IMR-90 (cell line): ENCODE measurements around the gene ALKBH7. TPM values are rescaled to one million over a fixed set of nuclear protein-coding genes. Genes with fewer than 3 reads are reported as not detected.

Source experiments
- ATAC-seq: fragments of 200-7000 bp; cut with Tn5 transposase; 2 replicates; pipeline ENCODE4 v1.9.1; 2020; ENCODE audit warnings: low read depth, mild to moderate bottlenecking, moderate library complexity
- BruUV-seq: library from RNA; stranded (reverse); fragments of 400-500 nt; replicated peaks from 2 replicates; lab custom pipeline; 2021; lab: Mats Ljungman, UMichigan
- CTCF ChIA-PET: fragments of 300-600 bp; formaldehyde crosslinking; extraction: SDS; loops from one replicate; lab custom pipeline; 2021; ENCODE audit warnings: antibody characterized with exemption; lab: Yijun Ruan, JAX
- POLR2A ChIA-PET: fragments of 300-600 bp; sonication (Branson Sonifier 250); formaldehyde crosslinking; loops from one replicate; lab custom pipeline; 2022; ENCODE audit warnings: antibody characterized with exemption; ENCODE audit not compliant: unreplicated experiment; lab: Charles Lee
- DNase-seq: peaks from one replicate; pipeline ENCODE4 v3.0.0; 2013
- H2AFZ ChIP-seq: replicated peaks from 2 replicates; pipeline ENCODE3; 2013; ENCODE audit warnings: low read length, mild to moderate bottlenecking; ENCODE audit not compliant: poor library complexity
- H2AK5ac ChIP-seq: 2 replicates; pipeline ENCODE4 v1.6.1; 2013; ENCODE audit warnings: low read depth, low read length, inconsistent platforms
- H2AK9ac ChIP-seq: replicated peaks from 2 replicates; pipeline ENCODE3; 2013; ENCODE audit warnings: mild to moderate bottlenecking, low read depth, low read length, moderate library complexity; ENCODE audit not compliant: poor library complexity
- H2BK120ac ChIP-seq: 2 replicates; pipeline ENCODE4 v1.6.1; 2013; ENCODE audit warnings: low read depth, low read length, inconsistent platforms
- H2BK15ac ChIP-seq: 3 replicates; pipeline ENCODE4 v1.6.1; 2013; ENCODE audit warnings: low read depth, low read length, inconsistent platforms
- H2BK20ac ChIP-seq: 2 replicates; pipeline ENCODE4 v1.6.1; 2013; ENCODE audit warnings: low read depth, mild to moderate bottlenecking, inconsistent platforms, low read length, moderate library complexity
- H2BK5ac ChIP-seq: 2 replicates; pipeline ENCODE4 v1.6.1; 2013; ENCODE audit warnings: mild to moderate bottlenecking, low read depth, low read length, inconsistent platforms; ENCODE audit not compliant: poor library complexity, severe bottlenecking
- H3K14ac ChIP-seq: replicated peaks from 2 replicates; pipeline ENCODE4 v1.6.1; 2013; ENCODE audit warnings: low read depth, low read length, inconsistent platforms
- H3K18ac ChIP-seq: 2 replicates; pipeline ENCODE4 v1.6.1; 2013; ENCODE audit warnings: low read depth, low read length, control low read depth
- H3K23ac ChIP-seq: 2 replicates; pipeline ENCODE4 v1.6.1; 2013; ENCODE audit warnings: low read depth, low read length, inconsistent platforms
- H3K27ac ChIP-seq: 2 replicates; pipeline ENCODE4 v1.5.1; 2013; ENCODE audit warnings: mild to moderate bottlenecking, control low read depth, low read length; ENCODE audit not compliant: insufficient read depth
- H3K27me3 ChIP-seq: 2 replicates; pipeline ENCODE4 v1.6.1; 2013; ENCODE audit warnings: low read length; ENCODE audit not compliant: control insufficient read depth, insufficient read depth
- H3K36me3 ChIP-seq: 2 replicates; pipeline ENCODE4 v1.6.1; 2013; ENCODE audit warnings: low read length, mixed read lengths; ENCODE audit not compliant: control insufficient read depth, insufficient read depth
- H3K4ac ChIP-seq: 2 replicates; pipeline ENCODE4 v1.6.1; 2013; ENCODE audit warnings: low read depth, low read length, inconsistent platforms
- H3K4me1 ChIP-seq: 2 replicates; pipeline ENCODE4 v1.6.1; 2013; ENCODE audit warnings: low read length, mixed read lengths; ENCODE audit not compliant: control insufficient read depth, insufficient read depth
- H3K4me2 ChIP-seq: 2 replicates; pipeline ENCODE4 v1.6.1; 2013; ENCODE audit warnings: low read depth, mild to moderate bottlenecking, control low read depth, low read length, moderate library complexity
- H3K4me3 ChIP-seq: 2 replicates; pipeline ENCODE4 v1.5.1; 2013; ENCODE audit warnings: low read depth, mild to moderate bottlenecking, control low read depth, low read length, moderate library complexity; ENCODE audit not compliant: insufficient read depth
- H3K56ac ChIP-seq: 2 replicates; pipeline ENCODE4 v1.6.1; 2013; ENCODE audit warnings: low read length, inconsistent platforms; ENCODE audit not compliant: insufficient read depth; ENCODE audit errors: extremely low read depth
- H3K79me1 ChIP-seq, 2 experiments: 2 replicates each; pipeline ENCODE4 v1.6.1; 2013; ENCODE audit warnings: low read length in 2 of 2, inconsistent platforms in 1 of 2, low read depth in 1 of 2
- H3K9ac ChIP-seq: 2 replicates; pipeline ENCODE4 v1.6.1; 2013; ENCODE audit warnings: low read depth, low read length, control low read depth
- H3K9me1 ChIP-seq: 2 replicates; pipeline ENCODE4 v1.6.1; 2013; ENCODE audit warnings: low read length, inconsistent platforms; ENCODE audit not compliant: insufficient read depth
- H3K9me3 ChIP-seq: 2 replicates; pipeline ENCODE4 v1.6.1; 2013; ENCODE audit warnings: low read length; ENCODE audit not compliant: control insufficient read depth, insufficient read depth
- H4K20me1 ChIP-seq: 2 replicates; pipeline ENCODE4 v1.6.1; 2013; ENCODE audit warnings: low read length, inconsistent platforms; ENCODE audit not compliant: insufficient read depth
- H4K5ac ChIP-seq: 2 replicates; pipeline ENCODE4 v1.6.1; 2013; ENCODE audit warnings: mild to moderate bottlenecking, low read depth, low read length, control low read depth
- H4K8ac ChIP-seq, 2 experiments: 2 replicates each; pipeline ENCODE4 v1.6.1; 2013; ENCODE audit warnings: low read depth in 2 of 2, low read length in 2 of 2, control low read depth in 1 of 2, inconsistent platforms in 1 of 2
- H4K91ac ChIP-seq: 2 replicates; pipeline ENCODE4 v1.6.1; 2013; ENCODE audit warnings: low read depth, low read length, inconsistent platforms; ENCODE audit not compliant: insufficient read depth
- BHLHE40 ChIP-seq: fragments of 150-350 bp; IDR thresholded peaks from 2 replicates; pipeline ENCODE4 v1.6.1; 2016; ENCODE audit warnings: mild to moderate bottlenecking, low read depth, low read length
- CHD1 ChIP-seq: IDR thresholded peaks from 2 replicates; pipeline ENCODE4 v1.6.1; 2012; ENCODE audit warnings: low read depth, low read length, improper control_type of control experiment
- FOS ChIP-seq: fragments of 150-350 bp; IDR thresholded peaks from 2 replicates; pipeline ENCODE4 v1.6.1; 2016; ENCODE audit warnings: low read depth, low read length
- MXI1 ChIP-seq: IDR thresholded peaks from 2 replicates; pipeline ENCODE4 v1.6.1; 2012; ENCODE audit warnings: low read depth, mild to moderate bottlenecking, low read length, moderate library complexity, borderline replicate concordance
- NFE2L2 ChIP-seq: fragments of 150-350 bp; IDR thresholded peaks from 2 replicates; pipeline ENCODE4 v1.6.1; 2016; ENCODE audit warnings: low read depth, mild to moderate bottlenecking, low read length
- POLR2A ChIP-seq: IDR thresholded peaks from 2 replicates; pipeline ENCODE4 v1.6.1; 2012; ENCODE audit warnings: mild to moderate bottlenecking, low read depth, low read length
- WGBS, 2 experiments: methylation state at CpG; one replicate each; pipeline versions ENCODE4 v1.1.5 to v1.1.7; 2013; ENCODE audit warnings: missing lambda C conversion rate in 2 of 2; ENCODE audit not compliant: insufficient read length in 1 of 2; ENCODE audit errors: extremely low coverage in 2 of 2; 5-methylcytosine and 5-hydroxymethylcytosine counted together
- dilution Hi-C: fragments of 300-500 bp; cut with HindIII; formaldehyde crosslinking; loops from one replicate; pipeline ENCODE4 v1.14.3; 2018; ENCODE audit warnings: low sequenced_read_pairs; ENCODE audit not compliant: unreplicated experiment
- in situ Hi-C: fragments of 300-500 bp; cut with MboI; formaldehyde crosslinking; loops from 3 replicates; pipeline ENCODE4 v1.14.3; 2019; ENCODE audit warnings: low sequenced_read_pairs, inconsistent platforms, mixed read lengths
- intact Hi-C: fragments of 100-400 bp; cut with micrococcal nuclease; formaldehyde crosslinking; loops from 2 replicates; pipeline ENCODE4 v1.10.0; 2022
- polyA plus RNA-seq, 3 experiments: library from polyadenylated mRNA; depleted of rRNA; stranded (reverse); fragments of >200 nt; gene quantifications; 2 replicates each; pipeline ENCODE4 v1.2.3, GENCODE V29; 2012; ENCODE audit warnings: low replicate concordance in 1 of 3
- total RNA-seq: library from RNA; depleted of rRNA; stranded (reverse); fragments of >200 nt; gene quantifications from 2 replicates; pipeline ENCODE4 v1.2.3, GENCODE V29; 2012

ALKBH7 gene
- total and polyA plus RNA-seq, 2 of the 4 experiments (the other 2 are of a cell fraction), result 9.3 to 22.5 TPM

- Histone ChIP-seq H4K20me1 (no peaks in the 10 kb centered on the region), H3K4ac (no peak overlapping the region), H2AFZ (no peak overlapping the region), H3K4me3 (no peak overlapping the region), H4K91ac (no peak overlapping the region), H3K56ac (no peak overlapping the region), H3K79me1 (no peaks in the 10 kb centered on the region), H3K23ac (no peak overlapping the region), H2BK15ac (no peak overlapping the region), H4K8ac (no peak overlapping the region), H3K4me2 (no peak overlapping the region), H2AK9ac (no peak overlapping the region), H3K18ac (no peak overlapping the region), H3K9me3 (no peaks in the 10 kb centered on the region), H4K5ac (no peak overlapping the region), H3K27ac (no peak overlapping the region), H3K4me1 (no peaks in the 10 kb centered on the region), H3K9ac (no peak overlapping the region), H2AK5ac (no peak overlapping the region), H2BK20ac (no peak overlapping the region), H2BK120ac (no peak overlapping the region), H2BK5ac (no peak overlapping the region), H3K14ac (no peak overlapping the region), H3K27me3 (peaks cover 6% of the 10 kb centered on the region), H3K36me3 (no peaks in the 10 kb centered on the region), H3K9me1 (no peaks in the 10 kb centered on the region)
- ChIA-PET POLR2A (no interaction called here), CTCF (no interaction called here)
- no peak for DNase-seq
- WGBS, 2 experiments, result no CpG with 5 or more reads among the region's 4 CpGs
- in situ Hi-C loops, result no loop called here
- intact Hi-C loops, result no loop called here
- BruUV-seq, result no TSS peak
- no peak for ATAC-seq
- TF ChIP-seq MXI1 (no peak), CHD1 (no peak), BHLHE40 (no peak), NFE2L2 (no peak), POLR2A (no peak), FOS (no peak)
- dilution Hi-C loops, result no loop called here
Observed at GRCh38 chr19:6325614-6326013, 47.0 kb upstream of the ALKBH7 start.
